Stimulated activated CD4-positive, alpha-beta T cell treated with anti-CD3 and anti-CD28 coated beads, Interleukin-1b, Interleukin-23, amount 100 ng/mL, for 24 hours (primary cell): Measurements from ENCODE around the gene ZFYVE28.
"Not testable (repeated sequence)": the region's sequence is repeated elsewhere in the genome, so short reads cannot be mapped to it uniquely, and the experiment has no call there.

Experiments
- DNase-seq, 4 experiments: peaks; one replicate each; pipeline ENCODE4 v3.0.0-alpha.2; 2020; ENCODE audit warnings: low read depth in 4 of 4, low spot score in 1 of 4

ZFYVE28 gene

DNA sequence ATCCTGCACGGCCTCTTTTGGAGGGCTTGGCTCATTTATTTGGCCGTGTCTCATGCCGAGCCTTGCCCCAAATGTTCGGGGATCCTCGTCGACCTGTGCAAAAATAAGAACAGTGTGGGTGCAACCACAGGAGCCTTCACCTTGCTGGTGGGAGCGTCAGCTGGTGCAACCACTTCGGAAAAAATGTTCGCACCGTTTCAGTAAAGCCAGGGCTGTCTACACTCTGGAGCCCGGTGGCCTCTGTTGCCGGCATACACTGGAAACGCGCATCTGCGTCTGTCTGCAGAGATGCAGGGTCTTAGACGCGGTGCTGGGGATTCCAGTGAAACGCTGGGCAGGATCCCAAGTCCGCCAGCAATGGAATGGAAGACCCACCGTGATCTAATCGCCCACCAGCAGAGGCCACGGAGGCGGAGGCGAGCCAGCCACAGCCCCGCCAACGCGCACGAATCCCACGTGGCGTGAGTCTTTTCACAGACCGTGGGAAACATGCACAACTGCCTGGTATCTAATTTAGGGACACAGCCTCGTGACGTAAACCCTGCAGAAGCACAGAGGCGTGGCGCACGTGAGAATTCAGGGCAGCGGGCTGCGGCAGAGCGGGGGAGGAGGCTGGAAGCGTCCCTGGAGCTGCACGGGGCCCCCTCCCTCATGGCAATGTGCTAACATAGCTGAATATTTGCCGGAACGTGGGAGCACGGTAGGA lies 142.7 kb downstream of the ZFYVE28 start:
- no peak for DNase-seq

DNA sequence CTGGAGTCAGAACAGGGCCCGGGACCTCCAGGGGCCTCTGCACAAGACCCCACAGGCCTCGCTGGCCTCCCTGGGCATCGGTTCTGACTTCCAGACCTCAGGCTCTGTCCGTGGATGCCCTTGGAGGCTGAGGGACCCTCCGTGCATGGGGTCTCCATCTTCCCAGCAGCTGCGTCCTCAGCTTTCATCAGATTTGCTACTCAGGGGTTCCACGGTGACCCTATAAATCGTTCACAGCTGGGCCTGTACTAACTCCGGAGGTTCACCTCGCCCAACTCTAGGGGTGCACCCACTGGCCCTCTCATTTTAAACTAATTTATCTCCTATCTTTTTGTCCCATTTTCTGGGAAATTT lies 143.4 kb downstream of the ZFYVE28 start:
- DNase-seq, result not testable (repeated sequence)

DNA sequence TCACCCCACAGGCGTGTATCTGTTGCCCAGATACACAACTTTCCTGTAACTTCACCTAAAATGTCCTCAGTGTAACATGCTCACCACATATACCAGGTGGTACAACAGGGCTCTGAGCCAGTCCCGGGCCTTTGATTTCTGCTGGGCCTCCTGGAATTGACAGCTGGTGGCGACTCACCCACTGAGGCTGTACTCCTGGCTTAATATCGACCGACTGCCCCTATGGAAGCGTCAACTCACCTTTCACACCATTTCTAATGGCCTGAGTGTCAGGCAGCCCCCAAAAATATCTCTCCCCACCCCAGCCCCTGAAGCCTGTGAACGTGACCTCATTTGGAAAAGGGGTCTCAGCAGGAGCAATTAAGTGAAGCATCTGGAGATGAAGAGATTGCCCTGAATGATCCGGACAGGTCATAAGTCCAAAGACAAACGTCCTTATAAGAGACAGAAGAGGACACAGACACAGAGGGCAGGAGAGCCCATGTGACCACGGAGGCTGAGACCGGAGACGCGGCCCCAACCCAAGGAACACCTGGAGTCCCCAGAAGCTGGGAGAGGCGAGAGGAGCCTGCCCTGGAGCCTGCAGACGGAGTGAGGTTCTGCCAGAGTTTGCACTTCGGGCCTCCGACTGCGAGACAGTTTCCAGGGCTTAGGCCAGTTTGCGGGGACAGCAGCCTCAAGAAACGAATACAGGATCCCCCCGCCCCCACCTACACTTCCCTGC lies 144.0 kb downstream of the ZFYVE28 start:
- DNase-seq, result no peak

DNA sequence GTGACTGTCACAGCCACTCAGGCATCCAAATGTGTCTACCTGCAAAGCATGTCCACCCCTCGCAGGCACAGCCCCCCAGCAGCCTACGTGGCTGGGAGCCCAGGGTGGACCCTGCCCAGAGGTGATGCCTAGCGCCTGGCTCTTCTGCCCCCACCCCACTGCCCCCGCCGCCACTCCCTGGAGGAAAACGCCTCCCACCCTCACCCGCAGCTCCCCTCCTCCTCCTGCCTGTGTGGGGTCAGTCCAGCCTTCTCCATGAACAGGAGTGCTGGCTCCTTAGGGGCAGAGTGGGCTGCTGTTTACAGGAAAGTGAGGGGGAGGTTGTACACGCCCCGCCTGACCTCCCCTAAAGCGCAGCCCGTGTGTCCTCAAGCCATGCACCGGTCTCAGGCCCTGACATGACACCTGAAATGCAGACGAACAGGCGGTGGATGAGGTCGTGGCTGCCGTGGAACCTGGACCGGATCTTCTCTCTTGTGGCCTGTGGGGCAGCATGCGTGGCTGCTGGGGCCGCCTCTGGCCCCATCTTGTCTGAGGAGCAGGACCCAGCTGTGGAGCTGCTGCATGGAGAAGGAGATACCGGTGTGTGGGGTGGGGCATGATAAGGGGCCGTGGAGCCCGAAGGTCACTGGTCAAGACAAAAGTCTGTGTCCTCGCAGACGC lies 144.7 kb downstream of the ZFYVE28 start:
- no peak for DNase-seq

DNA sequence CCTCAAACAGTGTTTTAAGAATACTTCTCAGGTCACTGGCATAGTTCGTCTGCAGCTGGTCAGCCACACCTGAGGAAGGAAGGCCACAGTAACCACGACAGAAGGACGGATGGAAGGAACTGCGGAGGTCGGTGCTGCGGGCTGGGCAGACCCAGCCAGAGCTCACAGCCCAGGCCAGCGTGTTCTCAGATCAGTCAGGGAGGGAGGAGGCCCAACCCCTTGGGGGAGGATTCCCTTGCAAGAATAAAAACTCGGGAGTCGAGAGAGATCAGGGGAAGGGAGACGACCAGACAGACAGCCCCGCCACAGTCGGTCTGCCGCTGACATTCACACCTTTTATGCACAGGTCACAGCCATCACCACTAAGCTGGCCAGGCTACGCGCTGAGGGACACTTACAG lies 145.2 kb downstream of the ZFYVE28 start:
- DNase-seq, result no peak

DNA sequence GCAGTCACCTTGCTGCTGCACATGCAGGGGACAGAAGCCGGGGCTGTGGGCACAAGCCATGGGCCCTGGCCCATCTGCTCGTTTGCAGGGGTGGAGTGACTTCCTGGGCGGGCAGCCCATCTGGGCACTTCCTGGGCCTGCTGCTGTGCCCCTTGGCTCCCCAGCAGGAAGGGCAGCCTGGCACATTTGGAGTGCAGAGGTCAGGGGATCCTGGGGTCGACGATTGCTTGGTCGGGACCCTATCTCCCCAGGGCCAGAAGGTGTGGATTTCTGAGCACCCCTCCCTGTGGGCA lies 145.7 kb downstream of the ZFYVE28 start:
- no peak for DNase-seq

DNA sequence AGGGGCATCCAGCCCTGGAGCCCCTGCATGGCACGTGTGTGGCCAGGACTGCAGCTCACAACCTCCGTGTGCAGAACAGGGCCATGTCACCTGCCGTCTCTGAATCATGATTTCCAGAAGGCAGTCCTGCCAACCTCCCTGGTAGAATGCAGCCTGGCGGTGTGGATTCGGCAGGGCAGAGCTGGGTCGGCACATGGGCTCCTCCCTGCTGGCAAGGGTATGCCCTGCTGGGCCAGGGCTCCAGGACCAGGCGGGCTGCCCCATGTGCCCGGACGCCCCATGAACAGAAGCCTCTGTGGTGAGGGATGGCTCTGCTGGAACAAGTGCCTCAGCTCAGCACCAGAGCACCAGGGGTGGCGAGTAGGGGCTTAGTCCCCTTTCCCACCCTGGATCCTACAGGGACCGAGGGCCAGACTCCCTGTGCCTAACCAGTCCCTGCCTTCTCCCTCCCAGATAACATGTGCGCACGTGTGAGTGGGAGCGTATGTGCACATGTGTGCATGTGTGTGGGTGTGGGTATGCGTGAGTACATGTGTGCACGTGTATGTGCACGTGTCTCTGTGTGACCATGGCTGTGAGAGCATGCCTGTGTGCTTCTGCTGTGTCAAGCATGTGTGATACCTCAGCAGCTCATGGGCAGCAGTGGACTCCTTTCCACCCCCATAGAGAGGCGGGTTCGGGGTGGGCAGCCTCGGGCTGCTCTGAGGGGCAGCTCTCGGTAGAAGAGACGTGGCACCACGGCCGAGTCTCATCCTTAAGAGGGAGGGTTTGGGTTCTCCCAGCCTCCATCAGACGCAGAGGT lies 146.2 kb downstream of the ZFYVE28 start:
- no peak for DNase-seq

DNA sequence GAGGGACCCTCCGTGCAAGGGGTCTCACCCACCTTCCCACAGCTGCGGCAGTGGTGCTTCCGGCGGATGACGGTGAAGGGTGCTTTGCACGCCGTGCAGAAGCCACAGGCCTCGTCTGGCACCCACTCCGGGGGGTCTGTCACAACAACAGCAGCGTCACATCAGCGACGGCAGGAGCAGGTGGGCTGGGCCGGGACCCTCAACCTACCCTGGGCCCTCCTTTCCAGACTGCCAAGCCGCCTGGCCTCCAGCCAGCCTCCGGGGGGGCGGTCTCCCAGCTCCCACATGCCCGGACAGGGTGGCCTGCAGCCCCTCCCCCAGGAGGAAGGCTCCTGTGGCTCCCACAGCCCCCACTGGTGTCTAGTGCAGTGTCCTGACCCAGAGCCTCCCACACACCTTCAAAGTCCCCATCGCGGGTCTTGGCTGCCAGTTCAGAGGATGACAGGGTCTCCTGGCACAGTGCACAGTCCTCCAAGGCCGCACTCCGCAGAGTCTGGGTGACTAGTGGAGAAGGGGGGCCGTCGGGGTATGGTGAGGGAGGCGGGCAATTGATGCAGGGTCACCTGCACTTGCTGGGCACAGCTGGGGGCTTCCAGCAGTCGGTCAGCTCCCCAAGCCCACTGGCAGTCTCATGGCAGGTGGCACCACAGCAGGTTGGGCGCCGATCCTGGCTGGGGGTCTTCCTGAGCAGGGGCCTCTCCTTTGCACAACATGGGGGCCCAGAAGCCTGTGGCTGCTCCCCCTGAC lies 147.0 kb downstream of the ZFYVE28 start:
- DNase-seq, result no peak

DNA sequence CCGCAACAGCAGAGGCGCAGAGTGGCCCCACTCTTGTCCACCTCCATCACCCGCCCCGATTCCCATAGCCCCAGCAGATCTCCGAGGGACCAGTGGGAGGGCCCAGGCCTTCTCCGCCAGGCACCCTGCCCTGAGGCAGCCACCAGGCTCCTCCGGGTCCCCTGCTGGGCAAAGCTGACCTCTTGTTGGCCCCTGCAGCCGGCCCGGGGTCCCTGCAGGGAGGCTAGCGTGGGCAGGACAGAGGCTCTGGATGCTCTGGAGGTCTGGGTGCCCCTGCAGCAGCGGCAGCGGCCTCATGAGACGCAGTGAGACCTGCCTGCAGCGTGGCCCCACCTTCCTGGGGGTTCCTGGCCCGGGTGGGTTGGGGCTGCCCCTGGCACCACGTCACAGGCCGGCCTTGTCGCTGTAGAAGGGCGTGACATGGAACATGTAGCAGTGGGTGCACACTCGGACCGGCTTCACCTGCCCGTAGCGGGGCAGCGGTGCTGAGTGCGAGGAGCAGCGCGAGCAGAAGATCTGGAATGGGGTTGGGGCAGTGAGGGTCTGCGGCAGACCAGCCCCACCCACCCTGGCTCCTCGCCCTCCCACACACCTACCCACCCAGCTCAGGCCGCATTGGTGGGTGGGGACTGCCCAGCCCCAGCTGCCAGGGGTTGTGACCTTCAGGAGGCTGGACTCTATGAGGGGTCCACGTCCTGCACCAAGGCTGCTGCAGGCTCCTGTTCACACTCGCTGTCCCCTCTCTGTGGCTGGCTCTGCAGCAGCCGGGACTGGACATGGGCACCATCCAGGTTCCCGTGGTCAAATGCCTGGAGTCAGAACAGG lies 147.9 kb downstream of the ZFYVE28 start:
- no peak for DNase-seq

DNA sequence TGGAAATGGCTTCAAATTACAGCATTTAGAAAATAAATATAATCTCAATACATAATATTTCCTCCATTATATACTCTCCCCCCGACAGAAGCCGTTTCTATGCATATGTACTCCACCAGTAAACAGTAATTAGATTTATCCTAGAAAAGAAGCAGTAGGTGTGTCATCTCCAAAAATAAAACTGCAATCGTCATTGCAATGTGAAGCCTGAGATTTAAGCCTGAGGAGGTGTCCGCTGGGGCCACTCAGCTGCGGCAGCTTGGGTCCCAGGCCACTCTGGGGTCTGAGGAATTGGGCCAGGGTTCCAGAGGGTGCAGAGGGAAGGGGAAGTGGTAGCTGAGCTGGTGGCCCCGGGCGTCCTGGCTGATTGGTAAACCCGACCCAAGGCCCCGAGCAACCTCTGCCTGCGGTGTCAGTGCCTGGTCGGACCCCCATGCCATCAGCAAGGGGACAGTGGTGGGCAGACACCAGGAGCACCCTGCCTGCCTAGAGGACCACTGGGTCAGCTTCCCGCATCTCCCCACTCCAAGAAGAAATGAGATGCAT lies 148.8 kb downstream of the ZFYVE28 start:
- DNase-seq, result no peak

DNA sequence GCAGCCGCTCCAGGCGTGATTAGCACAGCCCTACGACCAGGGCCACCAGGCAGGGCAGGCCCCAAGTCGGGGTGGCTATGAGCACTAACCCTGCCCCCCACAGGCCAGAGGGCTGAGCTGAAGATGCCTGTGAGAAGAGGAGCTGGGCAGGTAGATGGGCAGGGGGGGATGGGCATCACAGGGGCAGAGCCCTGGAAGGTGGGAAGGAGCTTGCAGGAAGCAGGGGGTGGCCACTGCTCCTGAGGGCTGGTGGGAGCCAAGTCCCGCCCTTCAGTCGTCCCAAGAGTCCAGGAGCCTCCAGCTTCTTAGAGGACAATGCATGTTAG lies 149.3 kb downstream of the ZFYVE28 start:
- no peak for DNase-seq

DNA sequence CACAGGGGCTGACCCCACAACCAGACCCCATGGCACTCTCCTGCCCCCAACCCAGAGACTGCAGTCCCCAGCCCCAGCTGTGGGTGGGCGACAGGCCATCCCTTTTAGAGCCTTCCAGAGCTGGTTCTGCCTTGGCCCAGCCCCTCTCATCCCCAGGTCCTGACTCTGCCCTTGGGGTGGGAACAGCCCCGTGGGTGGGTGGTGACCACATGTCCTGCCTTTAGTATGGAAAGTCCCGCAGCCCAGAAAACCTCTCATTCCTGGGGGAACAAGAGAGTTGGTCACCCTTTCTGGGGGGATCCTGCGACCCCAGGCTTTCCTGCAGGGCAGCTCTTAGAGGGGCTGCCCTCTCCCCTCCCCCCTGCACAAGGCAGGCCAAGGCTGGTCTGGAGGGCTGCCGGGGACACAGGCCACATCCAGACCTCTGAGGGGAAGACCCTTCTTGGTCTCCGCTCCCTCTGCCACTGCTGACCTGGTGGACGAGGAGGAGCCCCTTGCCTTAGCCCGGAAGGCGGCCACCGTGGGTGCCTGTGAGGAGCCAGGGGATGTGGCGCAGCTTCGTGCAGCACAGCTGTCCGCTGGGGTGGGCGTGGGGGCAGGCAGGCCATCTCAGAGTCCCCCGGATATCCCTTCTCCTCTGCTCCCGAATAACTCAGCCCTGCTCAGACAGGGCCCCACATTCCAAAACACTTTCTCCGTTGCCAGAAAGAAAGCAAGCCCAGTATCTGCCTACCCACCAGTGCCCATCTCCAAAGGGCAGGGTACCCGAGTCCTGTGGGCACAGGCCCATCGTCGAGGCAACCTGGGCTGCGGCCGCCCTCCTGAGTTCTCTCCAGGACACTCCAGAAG lies 149.9 kb downstream of the ZFYVE28 start:
- no peak for DNase-seq

DNA sequence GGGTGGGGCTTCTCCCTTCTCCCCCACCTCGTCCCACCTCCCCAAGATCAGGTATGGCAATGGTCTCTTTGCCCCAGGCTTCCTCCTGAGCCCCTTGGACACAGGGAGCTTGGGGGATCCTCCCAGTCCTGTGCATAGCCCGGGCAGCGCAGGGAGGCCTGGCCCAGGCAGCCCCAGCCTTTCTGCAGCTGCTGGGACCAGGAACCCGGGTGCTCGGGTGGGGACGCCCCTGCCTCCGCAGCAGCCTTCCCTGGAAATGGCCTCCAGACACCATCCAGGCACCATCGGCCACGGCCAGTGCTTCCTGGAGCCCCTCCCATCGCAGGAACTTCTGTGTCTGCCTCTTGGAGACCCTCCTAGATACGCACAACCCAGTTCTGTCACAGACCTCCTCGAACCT lies 150.6 kb downstream of the ZFYVE28 start:
- no peak for DNase-seq

DNA sequence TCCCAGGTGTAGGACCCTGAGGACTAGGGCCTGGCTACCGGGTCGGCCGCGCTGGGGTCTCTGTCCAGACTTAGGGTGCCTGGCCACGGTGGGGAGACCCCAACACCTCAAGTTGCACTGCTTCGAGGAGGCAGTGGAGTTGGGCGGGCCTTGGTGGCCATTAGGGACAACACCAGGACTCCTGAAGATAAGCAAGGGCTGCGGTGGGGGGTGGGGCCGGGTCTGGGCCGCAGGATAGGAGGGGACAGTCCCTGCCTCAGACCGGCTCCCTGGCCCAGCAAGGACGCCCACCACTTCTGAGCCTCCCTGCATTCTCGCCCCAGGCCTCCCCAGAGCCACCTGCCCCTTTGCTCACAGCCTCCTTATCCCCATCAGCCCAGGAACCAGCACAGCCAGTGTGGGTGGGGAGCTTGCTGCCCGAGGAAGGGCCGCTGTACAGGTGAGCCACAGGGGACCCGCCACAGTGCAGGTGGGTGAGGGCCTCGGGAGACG lies 151.1 kb downstream of the ZFYVE28 start:
- no peak for DNase-seq

DNA sequence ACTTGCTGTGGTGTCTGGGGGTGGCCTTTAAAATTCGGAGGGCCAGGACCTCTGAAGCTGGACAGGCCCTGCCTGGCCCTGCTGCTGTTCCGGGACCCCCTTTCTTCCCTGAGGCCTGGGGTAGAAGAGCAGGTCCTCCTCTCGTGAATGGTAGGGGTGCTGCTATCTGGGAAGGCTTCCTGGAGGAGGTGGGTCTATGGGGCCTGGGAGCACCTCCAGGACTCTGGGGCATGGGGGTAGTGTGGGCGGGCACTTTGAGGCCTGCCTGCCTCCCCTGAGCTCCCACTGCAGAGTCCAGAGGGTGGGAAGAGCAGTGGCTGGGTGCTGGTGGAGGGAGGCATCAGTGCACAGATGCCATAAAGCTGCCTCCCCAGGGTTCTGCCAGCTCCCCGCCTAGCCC lies 151.6 kb downstream of the ZFYVE28 start:
- no peak for DNase-seq

DNA sequence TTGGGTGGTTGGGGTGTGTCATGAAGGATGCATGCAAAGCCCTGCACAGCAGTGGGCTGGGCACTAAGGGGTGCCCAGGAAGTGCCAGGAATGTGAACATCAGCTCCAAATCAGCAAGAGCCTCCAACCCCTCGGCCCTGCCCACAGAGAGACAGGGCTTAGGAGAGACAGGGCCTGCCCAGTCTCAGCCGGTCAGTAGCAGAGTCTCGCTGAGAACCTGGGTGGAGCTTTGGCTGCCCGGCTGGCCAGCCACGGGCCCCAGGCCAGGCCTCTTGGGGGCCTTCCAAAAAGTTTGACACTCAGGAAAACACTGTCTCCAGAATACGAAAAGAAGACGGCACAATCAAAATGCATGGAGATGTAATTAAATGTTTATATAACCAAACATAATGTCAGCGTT lies 152.3 kb downstream of the ZFYVE28 start:
- DNase-seq, result no peak

DNA sequence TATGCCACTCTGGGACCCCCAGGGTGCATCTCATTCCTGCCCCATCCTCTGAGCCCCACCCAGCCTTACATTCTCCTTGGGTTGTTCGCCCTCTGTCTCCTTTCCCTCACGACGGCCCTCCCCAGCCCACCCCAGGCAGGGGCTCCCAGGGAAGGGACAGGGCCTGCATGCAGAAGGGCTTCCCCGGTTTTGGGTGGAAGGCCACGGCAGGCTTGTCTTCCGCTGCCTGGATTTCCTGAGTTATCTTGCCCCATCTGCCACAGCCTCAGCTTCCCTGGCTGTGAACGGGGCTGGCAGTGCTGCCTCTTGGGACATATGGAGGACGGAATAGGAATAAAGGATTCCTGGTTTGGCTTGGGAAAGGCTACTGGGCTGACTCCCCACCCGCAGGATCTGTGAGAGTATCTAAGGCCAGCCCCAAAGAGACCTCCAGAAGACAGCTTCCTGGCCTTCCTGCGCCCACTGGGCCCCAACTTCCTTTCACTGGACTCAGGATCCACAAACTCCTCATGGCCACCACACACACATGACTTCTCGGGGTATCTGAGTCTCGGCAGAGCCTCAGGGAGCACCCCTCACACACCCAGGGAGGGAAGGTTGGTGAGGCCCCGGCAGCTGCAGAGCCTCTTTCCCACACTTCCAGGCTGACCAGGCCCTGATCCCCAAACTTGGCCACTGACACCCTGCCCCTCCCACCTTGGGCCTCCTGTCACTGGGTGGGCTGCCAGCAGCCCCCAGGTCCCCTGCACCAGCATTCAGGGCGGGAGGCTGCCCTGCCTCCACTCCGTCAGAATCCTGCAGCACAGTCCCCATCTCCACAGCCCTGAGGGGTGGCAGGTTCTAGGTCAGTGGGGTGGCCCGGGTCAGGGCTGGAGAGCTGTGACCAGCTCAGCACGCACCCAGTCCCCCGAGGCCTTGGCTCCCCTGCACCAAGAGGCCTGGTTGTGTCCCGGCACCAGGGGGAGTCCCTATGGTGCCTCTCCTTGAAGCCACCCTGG lies 153.0 kb downstream of the ZFYVE28 start:
- DNase-seq, result no peak
